GM19467 (cell line): ENCODE results near the gene MRPS27.
A peak's percentile ranks its signal among the peaks of the same experiment; 100 is the strongest.

ENCODE experiments used
- ATAC-seq: cut with Tn5 transposase; IDR thresholded peaks from one replicate; pipeline ENCODE4 v1.9.1; 2021; ENCODE audit warnings: mild to moderate bottlenecking, moderate library complexity; ENCODE audit not compliant: unreplicated experiment

Gene MRPS27

DNA sequence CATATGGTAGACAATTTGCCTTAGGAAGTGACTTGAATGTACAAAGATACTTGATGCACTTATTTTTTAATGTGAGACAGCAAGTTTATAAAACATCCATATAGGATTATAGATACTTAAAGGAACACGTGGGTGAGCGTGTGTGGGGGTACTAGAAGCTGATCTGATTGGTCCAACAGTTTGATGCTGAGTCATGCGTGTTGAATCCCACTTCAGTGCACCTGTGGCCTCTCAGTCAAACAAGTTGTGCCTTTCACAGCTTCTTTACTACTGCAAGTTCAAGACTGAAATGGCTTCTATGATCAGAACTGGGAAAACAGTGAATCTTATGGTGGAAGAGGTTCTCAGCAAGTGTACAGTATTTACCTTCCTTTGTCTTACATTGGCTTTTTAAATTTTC lies 113.9 kb downstream of the MRPS27 start:
- no peak for ATAC-seq

DNA sequence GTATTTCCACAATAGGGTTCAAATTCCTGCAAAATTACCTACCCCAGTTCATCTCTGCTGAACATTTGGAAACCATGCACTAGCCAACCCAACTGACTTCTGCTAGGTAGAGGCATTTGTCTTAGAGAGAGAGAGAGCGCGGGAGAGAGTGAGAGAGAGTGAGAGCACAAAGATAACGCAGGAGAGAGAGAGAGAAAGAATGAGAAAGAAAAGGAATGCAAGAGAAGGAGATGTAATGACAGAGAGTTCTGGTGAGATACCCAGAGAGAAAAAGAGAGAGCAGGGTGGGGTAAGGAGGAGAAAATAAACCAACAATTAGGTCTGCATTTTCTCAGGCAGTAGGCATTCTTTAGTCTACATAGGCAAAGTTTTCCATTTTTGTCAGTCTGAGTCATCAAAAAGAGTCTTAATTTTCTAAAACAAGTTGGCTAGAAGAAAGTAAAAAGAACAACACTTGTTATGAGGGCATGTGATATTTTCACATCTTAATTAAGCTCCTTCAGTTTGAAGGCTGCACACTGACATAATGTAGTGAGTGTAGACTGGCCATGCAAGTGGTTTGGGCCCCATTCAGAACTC lies 114.5 kb downstream of the MRPS27 start:
- ATAC-seq = no peak

DNA sequence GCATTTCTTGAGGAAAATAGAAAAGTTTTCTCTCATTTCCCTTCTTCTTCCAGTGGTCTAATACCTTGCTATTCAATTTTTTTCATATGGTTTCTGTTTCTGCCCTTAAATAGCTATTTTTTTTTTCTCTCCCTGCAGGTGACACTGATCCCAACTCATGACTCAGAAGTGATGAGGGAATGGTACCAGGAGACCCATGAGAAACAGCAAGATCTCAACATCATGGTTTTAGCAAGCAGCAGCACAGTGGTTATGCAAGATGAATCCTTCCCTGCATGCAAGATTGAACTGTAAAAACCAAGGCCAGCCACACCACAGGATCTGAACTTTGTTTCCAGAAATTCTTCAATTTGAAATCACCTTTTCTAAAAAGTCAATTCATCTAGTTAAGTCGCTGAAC lies 115.1 kb downstream of the MRPS27 start:
- no peak for ATAC-seq

DNA sequence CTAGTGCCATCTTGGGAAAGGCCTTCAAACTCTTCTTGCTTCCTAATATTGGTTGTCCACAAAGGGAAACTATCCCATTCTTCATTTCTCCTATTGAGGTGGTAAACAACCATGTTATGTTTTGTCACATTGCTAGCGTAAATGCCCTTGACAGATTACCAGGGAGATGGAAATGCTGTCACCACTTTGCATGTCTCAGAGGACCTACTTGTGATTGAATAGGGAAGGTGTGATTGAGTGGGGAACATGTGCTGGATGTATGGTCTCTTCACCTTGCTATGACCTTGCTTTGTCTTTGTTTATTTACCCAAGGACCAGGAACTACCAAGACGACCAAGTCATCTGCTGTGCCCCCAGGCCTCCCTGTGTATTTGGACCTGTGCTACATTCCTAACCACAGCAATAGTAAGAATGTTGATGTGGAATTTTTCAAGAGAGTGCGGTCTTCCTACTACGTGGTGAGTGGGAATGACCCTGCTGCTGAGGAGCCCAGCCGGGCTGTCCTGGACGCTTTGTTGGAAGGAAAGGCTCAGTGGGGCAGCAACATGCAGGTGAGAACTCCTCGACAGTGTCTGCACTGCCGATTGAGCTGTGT lies 116.7 kb downstream of the MRPS27 start:
- ATAC-seq = no peak

GRCh38 chr5:72202331-72202825 lies 117.7 kb downstream of the MRPS27 start:
- ATAC-seq = no peak

DNA sequence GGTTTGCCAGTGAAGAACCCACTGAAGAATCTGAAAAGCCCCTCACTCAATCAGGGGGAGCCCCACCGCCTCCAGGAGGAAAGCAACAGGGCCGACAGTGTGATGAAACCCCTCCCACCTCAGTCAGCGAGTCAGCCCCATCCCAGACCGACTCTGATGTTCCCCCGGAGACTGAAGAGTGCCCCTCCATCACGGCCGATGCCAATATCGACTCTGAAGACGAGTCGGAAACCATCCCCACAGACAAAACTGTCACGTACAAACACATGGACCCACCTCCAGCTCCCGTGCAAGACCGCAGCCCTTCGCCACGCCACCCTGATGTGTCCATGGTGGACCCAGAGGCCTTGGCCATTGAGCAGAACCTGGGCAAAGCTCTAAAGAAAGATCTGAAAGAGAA lies 120.4 kb downstream of the MRPS27 start:
- ATAC-seq = no peak

GRCh38 chr5:72197393-72197792 lies 122.6 kb downstream of the MRPS27 start:
- no peak for ATAC-seq

- no peak for ATAC-seq
These were observed 124.5 kb downstream of the MRPS27 start for GRCh38 chr5:72195581-72195980.

DNA sequence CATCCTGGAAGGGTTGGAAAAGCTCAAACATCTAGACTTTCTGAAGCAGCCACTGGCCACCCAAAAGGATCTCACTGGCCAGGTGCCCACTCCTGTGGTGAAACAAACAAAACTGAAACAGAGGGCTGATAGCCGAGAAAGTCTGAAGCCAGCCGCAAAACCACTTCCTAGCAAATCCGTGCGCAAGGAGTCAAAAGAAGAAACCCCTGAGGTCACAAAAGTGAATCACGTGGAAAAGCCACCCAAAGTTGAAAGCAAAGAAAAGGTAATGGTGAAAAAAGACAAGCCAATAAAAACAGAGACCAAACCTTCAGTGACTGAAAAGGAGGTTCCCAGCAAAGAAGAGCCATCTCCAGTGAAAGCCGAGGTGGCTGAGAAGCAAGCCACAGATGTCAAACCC lies 125.2 kb downstream of the MRPS27 start:
- ATAC-seq = peak; percentile 94

DNA sequence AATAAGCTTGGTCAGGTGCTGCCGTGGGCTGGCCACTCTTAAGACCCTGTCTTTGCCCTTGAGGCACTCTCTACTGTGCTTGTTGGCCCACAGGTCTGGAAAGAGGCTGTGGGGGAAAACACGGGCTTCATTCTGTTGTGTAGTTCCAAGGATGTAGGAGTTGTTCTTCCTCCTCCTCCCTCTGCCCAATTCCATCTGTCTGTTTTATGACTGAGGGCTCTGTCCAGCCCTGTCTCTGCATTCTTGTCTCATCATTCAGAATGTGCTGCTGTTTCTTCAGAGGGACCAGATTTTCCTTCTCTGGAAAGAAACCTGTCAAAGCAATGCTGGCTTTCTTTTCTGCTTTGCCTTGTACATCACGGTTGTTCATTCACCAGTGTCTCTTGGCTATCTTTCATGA lies 128.6 kb downstream of the MRPS27 start:
- ATAC-seq = no peak

- no peak for ATAC-seq
These were observed 130.9 kb downstream of the MRPS27 start for GRCh38 chr5:72189146-72189545.

DNA sequence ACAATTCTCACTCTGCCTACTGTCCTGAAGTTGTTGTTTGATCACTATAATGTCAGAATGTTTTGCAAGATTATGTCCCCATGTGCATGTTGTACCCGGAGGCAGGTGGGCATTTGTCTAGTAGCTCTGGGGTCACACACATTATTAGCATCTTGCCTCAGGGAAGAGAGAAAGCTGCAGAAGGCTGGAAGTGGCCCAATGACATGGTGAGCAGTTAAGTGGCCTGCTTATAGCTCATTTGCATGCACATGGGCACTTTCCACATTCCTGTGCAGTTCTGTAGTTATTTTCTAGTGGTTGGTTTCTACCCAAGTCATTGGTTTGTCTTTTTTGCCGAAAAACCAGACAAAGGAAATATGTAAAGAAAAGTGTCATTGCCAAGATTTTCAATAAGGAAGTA lies 131.9 kb downstream of the MRPS27 start:
- no peak for ATAC-seq

DNA sequence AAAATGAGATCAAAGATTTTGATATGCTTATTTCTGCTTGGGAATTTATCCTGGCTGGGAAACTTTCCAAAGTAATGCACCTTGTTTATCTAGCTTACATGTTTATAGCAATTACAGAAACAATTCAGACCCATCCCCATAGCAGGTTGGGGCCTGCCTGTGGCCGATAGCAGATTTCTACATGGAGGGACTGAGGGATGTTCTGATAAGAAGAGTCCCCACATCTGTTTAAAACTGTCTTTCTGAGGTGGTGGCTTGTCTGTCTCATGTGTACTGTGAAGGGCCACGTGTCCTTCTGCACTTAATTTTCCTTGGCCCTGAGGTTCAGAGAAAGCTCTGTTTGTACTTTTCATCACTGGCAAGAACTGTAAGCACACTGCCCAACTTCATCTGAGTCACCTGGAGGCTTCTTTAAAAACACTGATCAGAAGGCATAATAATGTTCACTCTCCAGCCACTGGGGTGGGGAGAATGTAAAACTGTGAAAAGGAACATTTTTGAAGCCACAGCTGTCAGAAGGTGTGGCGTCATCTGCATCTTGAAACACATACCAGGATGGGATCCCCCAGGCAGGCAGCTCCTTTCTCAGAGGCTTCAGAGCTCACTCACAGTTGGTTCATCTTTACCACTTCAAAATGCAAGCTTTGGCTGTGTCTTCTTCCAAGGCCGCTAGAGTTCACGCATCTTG lies 132.5 kb downstream of the MRPS27 start:
- no peak for ATAC-seq

GRCh38 chr5:72185496-72186329 lies 134.3 kb downstream of the MRPS27 start:
- ATAC-seq = no peak

DNA sequence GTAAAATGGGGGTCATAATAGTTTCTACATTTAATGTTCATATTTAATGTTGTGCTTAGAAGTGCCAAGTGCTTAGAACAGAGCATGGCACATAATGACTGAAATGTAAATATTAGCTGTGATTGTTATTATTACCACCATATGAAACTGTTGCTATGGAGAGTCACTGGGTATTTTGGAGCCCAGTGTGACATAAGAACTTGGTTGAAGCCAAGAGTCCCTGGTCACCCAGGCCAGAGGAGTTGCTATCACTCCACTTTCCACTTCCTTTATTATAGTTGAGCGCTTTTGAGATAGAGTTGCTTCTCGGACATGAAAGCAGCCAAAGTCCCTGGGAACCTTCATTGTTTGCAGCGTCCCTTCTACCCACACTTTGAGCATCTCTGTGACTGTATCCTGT lies 135.6 kb downstream of the MRPS27 start:
- ATAC-seq = no peak

GRCh38 chr5:72183101-72183520 lies 136.9 kb downstream of the MRPS27 start:
- no peak for ATAC-seq

DNA sequence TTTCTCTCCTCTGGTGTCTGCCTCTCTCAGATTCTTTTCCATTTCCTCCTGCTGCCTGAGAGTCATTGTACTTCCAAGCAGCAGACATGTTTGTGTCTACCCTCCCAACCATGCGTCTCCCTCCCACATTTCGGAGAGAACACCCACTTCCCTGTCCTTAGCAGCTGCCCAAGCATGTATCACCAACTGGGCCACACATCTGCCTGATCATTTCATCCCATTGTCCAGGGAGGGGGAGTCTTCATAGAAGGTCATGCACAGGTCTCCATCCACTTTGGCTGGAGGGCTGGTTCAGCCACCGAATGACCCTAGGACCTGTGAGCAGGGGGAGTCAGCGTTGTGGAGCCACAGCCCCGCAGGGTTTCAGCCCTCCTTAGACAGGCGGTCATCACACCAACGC lies 137.4 kb downstream of the MRPS27 start:
- ATAC-seq = no peak

- ATAC-seq = no peak
These were observed 139.1 kb downstream of the MRPS27 start for GRCh38 chr5:72180925-72181324.

DNA sequence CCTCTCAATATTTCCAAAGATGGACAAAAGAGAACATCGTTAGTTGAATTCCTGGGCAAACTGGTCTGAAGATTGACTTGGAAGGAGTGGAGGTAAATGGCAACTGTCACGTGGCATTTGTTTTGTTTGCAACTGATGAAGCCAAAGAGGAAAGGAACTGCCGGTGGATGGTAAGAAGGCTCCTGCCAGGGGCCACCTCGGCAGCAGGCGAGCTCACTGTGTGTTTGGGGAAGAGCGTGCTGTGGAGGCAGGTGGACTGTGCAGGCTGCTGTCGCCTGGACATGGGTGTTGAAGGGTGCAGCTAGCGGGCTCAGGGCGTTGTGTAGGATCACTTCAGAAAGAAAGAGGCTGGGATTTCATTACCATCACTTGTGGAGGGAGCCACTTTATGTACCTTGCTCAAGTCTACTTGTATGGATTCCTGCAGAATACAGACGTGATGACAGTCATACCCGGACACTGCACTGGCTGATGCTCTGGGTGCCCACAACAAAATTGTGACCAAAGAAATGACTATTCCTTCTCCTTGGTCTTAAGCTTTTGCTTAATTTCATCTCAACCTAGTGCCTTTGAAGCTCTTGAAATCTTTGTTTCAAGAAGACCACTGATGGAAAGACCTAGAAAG lies 140.1 kb downstream of the MRPS27 start:
- no peak for ATAC-seq

DNA sequence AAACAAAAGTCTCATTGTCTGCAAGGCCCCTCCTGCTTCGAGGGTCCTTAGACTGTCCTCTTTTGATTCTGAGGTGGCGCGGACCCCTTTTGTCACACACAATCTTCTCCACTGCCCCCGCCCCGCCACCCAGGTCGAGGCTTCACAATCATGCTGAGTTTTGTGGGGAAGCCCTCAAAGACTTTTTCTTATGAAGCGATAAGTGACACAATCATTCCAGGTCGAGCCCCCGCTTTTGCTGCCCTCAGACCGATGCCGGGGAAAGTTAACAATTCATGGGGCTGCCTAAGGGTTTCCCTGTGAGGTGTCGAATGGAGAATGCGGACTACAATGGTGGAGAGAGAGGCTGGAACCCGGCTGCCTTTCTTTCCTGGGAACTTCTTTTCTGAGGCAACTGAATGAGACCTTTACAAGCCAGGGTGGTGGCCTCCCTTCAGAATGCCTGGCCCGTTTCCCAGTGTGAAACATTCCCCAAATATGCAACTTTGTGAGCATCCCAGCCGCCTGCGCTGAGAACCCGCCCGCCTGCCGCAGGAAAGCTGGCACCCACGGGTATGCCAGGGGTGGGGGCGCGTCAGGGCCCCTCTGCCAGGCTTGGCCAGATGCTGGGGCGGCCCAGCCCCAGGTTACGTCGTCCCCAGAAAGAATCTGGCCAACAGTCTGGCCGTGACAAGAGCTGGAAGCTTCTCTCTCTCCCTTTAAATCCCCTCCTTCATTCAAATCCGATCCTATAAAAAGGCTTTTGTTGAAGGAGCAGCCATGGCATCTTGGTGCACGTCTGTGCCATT lies 140.8 kb downstream of the MRPS27 start:
- no peak for ATAC-seq
